ENCODE data around the gene KIAA1217. TPM values are rescaled to one million over a fixed set of nuclear protein-coding genes. Genes with fewer than 3 reads are reported as not detected.

KIAA1217 gene
- total RNA-seq, 1 experiment from 2014 or later: 7.8 TPM

DNA sequence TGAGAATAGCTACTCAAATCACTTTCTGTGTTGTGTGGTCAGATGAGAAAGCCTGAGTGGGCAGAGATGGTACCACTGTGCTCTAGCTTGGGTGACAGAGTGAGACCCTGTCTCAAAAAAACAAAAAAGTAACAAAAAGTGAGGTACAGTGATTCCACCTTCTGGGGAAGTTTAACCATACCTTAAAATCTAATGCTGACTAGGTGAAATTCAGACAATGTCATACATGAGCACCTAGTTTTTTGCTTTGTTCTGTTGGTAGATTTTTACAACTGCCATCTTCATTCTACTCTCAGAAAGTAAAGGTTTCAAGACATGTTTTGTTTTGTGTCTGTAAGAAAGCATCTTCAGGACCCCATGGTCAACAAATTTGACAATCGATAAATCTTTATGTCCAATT, 370.5 kb downstream of the KIAA1217 start:
- Histone ChIP-seq H3K4me3 (replicated peaks in 1 of 2; ENCODE audit: low read depth in 1 of 2, low read length in 2 of 2) (no peak overlapping the region), H3K79me2 (ENCODE audit: insufficient read depth, low read length) (no peaks in the 10 kb centered on the region), H3K4me2 (ENCODE audit: low read length) (no peak overlapping the region), H3K27me3 (ENCODE audit: insufficient read depth, low read length) (peaks cover 4% of the 10 kb centered on the region; the same call in 1 of the 2 replicates), H3K9me3 (ENCODE audit: control insufficient read depth in 1 of 2, insufficient read depth in 1 of 2, low read depth in 1 of 2, low read length in 2 of 2) (no peaks in the 10 kb centered on the region), H4K20me1 (ENCODE audit: insufficient read depth) (no peaks in the 10 kb centered on the region), H2AFZ (ENCODE audit: low read depth, low read length, poor library complexity, severe bottlenecking) (no peak overlapping the region), H3K4me1 (ENCODE audit: control insufficient read depth in 1 of 2, insufficient read depth in 2 of 2, low read length in 2 of 2) (no peaks in the 10 kb centered on the region), H3K9ac (ENCODE audit: low read length) (no peak overlapping the region), H3K9me2 (ENCODE audit: insufficient read depth) (no peaks in the 10 kb centered on the region), H3K36me3 (ENCODE audit: control insufficient read depth in 1 of 2, insufficient read depth in 2 of 2, low read length in 2 of 2) (no peaks in the 10 kb centered on the region), H3K27ac (ENCODE audit: low read depth, low read length) (no peak overlapping the region)
- intact Hi-C loops (cut with micrococcal nuclease): no loop called here
- RAD21 ChIA-PET (ENCODE audit: low non-redundant PET in 1 of 2, low total read pairs in 2 of 2, uncharacterized antibody in 2 of 2, unreplicated experiment in 2 of 2): no interaction called here
- DNase-seq (ENCODE audit: low read depth, low spot score): no peak
- no TSS peak for BruUV-seq (replicated peaks)
- POLR2A ChIA-PET: no interaction called here
- ATAC-seq: no peak
- TF ChIP-seq SIN3A (IDR thresholded peaks at IDR 0.05; ENCODE audit: low read depth): no peak
- no peak for TF ChIP-seq POLR2AphosphoS5 (IDR thresholded peaks at IDR 0.05; ENCODE audit: low read depth, low read length)
- no peak for TF ChIP-seq FOSL1 (IDR thresholded peaks at IDR 0.05; ENCODE audit: low read depth)
- CTCF ChIA-PET: no interaction called here

DNA sequence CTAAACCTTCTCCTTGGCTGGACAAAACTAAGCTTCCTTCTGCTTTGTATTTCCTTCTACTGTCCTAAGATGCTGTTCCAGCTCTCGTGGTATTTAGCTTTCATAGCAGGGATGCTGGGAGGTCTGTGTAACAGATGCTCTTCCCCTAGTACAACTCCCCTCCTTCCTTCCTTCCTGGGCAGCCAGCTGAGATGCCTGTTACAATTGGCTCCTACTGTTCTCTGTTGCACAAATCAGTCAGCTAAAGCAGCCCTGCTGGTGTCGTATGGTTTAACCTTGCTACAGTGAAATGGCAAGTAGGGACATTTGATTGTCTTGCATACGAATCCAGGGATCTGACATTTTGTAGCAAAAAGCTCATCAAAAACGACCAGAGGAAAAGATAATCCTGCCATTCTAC, 371.0 kb downstream of the KIAA1217 start:
- BruUV-seq (replicated peaks): no TSS peak
- ChIA-PET POLR2A (no interaction called here), CTCF (no interaction called here)

More for the DNA sequence above, 371.0 kb downstream of the KIAA1217 start:
- Histone ChIP-seq H3K79me2 (ENCODE audit: insufficient read depth, low read length) (no peaks in the 10 kb centered on the region), H3K9me3 (ENCODE audit: control insufficient read depth in 1 of 2, insufficient read depth in 1 of 2, low read depth in 1 of 2, low read length in 2 of 2) (no peaks in the 10 kb centered on the region), H3K9me2 (ENCODE audit: insufficient read depth) (no peaks in the 10 kb centered on the region), H3K4me1 (ENCODE audit: control insufficient read depth in 1 of 2, insufficient read depth in 2 of 2, low read length in 2 of 2) (no peaks in the 10 kb centered on the region), H3K36me3 (ENCODE audit: control insufficient read depth in 1 of 2, insufficient read depth in 2 of 2, low read length in 2 of 2) (no peaks in the 10 kb centered on the region), H2AFZ (ENCODE audit: low read depth, low read length, poor library complexity, severe bottlenecking) (no peak overlapping the region), H3K9ac (ENCODE audit: low read length) (no peak overlapping the region), H3K4me2 (ENCODE audit: low read length) (no peak overlapping the region), H3K27ac (ENCODE audit: low read depth, low read length) (no peak overlapping the region), H4K20me1 (ENCODE audit: insufficient read depth) (no peaks in the 10 kb centered on the region), H3K4me3 (replicated peaks in 1 of 2; ENCODE audit: low read depth in 1 of 2, low read length in 2 of 2) (no peak overlapping the region), H3K27me3 (ENCODE audit: insufficient read depth, low read length) (peaks cover 4% of the 10 kb centered on the region; the same call in 1 of the 2 replicates)
- no peak for ATAC-seq
- no peak for DNase-seq (ENCODE audit: low read depth, low spot score)
- no peak for TF ChIP-seq POLR2AphosphoS5 (IDR thresholded peaks at IDR 0.05; ENCODE audit: low read depth, low read length)
- TF ChIP-seq POLR2A (IDR thresholded peaks at IDR 0.05; ENCODE audit: borderline replicate concordance, extremely low read depth, insufficient read depth, insufficient read length): no peak
- TF ChIP-seq EZH2phosphoT487 (IDR thresholded peaks at IDR 0.05; ENCODE audit: borderline replicate concordance): no peak
- TF ChIP-seq RAD21 (IDR thresholded peaks at IDR 0.05; ENCODE audit: low read depth): no peak
- TF ChIP-seq SIN3A (IDR thresholded peaks at IDR 0.05; ENCODE audit: low read depth): no peak
- TF ChIP-seq EGR1 (IDR thresholded peaks at IDR 0.05; ENCODE audit: low read depth): no peak
- TF ChIP-seq YY1 (IDR thresholded peaks at IDR 0.05; ENCODE audit: extremely low read depth, insufficient replicate concordance, low read depth, low read length): no peak
- TF ChIP-seq, protein P1, sequence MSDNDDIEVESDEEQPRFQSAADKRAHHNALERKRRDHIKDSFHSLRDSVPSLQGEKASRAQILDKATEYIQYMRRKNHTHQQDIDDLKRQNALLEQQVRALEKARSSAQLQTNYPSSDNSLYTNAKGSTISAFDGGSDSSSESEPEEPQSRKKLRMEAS (IDR thresholded peaks at IDR 0.05): no peak
- no peak for TF ChIP-seq ZNF274 (IDR thresholded peaks at IDR 0.05; ENCODE audit: low read depth, low read length)
- RAD21 ChIA-PET (ENCODE audit: low non-redundant PET in 1 of 2, low total read pairs in 2 of 2, uncharacterized antibody in 2 of 2, unreplicated experiment in 2 of 2): no interaction called here
- intact Hi-C loops (cut with micrococcal nuclease): no loop called here
